ENCODE measurements around the gene SORCS2.

Gene SORCS2

DNA sequence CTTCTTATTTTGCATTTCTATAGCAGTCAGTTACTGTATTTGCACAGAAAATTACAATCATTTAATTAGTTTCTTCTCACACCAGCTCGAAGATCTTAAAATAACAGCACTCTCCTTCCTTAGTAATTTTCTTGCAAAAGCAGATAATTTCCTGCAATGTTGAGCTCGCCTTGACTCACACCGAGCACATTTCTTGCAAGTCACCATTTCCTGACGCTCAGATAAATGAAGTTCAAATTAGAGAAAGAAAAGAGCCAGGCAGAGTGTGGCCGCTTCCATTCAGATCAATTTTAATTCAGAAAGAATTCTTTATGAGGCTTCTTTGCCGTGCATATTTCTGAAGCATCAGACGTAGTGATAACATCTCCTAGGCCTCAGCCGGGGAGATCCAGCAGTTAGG, 10.1 kb downstream of the SORCS2 start:
- Histone ChIP-seq H3K4me3 (ENCODE audit: low read depth, low read length) (no peak overlapping the region), H3K9me3 (ENCODE audit: control insufficient read depth, insufficient read depth, low read depth, low read length) (no peaks in the 10 kb centered on the region), H3K36me3 (ENCODE audit: control insufficient read depth in 2 of 2, insufficient read depth in 1 of 2, low read length in 2 of 2) (no peaks in the 10 kb centered on the region), H3K4me1 (ENCODE audit: control insufficient read depth, insufficient read depth, low read length) (no peaks in the 10 kb centered on the region; the same call in 1 of the 2 replicates), H3K27ac (ENCODE audit: extremely low read depth, low read depth, low read length) (no peak overlapping the region)
- ChIA-PET CTCF (no interaction called here), POLR2A (no interaction called here)
- TF ChIP-seq ZNF548 (tag by site-specific recombination; IDR thresholded peaks at IDR 0.05) (no peak), KLF9 (tag by site-specific recombination; IDR thresholded peaks at IDR 0.05; ENCODE audit: low read depth) (no peak), ZNF621 (tag by site-specific recombination; IDR thresholded peaks at IDR 0.05) (no peak), ZNF747 (tag by site-specific recombination; IDR thresholded peaks at IDR 0.05) (no peak), ZNF585B (tag by site-specific recombination; IDR thresholded peaks at IDR 0.05) (no peak), ZNF610 (tag by site-specific recombination; IDR thresholded peaks at IDR 0.05; ENCODE audit: borderline replicate concordance) (no peak), SALL2 (tag by site-specific recombination; IDR thresholded peaks at IDR 0.05; ENCODE audit: borderline replicate concordance) (no peak), ZBTB21 (tag by site-specific recombination; IDR thresholded peaks at IDR 0.05) (no peak), ZNF544 (tag by site-specific recombination; IDR thresholded peaks at IDR 0.05) (no peak), ZBTB11 (tag by site-specific recombination; conservative IDR thresholded peaks at IDR 0.05; ENCODE audit: low read depth) (no peak), MZF1 (tag by site-specific recombination; IDR thresholded peaks at IDR 0.05; ENCODE audit: borderline replicate concordance) (no peak), ZNF529 (tag by site-specific recombination; IDR thresholded peaks at IDR 0.05; ENCODE audit: insufficient replicate concordance) (no peak), ZBTB1 (tag by site-specific recombination; IDR thresholded peaks at IDR 0.05) (no peak), ZNF580 (tag by site-specific recombination; IDR thresholded peaks at IDR 0.05) (no peak)
- TF ChIP-seq, protein P1, sequence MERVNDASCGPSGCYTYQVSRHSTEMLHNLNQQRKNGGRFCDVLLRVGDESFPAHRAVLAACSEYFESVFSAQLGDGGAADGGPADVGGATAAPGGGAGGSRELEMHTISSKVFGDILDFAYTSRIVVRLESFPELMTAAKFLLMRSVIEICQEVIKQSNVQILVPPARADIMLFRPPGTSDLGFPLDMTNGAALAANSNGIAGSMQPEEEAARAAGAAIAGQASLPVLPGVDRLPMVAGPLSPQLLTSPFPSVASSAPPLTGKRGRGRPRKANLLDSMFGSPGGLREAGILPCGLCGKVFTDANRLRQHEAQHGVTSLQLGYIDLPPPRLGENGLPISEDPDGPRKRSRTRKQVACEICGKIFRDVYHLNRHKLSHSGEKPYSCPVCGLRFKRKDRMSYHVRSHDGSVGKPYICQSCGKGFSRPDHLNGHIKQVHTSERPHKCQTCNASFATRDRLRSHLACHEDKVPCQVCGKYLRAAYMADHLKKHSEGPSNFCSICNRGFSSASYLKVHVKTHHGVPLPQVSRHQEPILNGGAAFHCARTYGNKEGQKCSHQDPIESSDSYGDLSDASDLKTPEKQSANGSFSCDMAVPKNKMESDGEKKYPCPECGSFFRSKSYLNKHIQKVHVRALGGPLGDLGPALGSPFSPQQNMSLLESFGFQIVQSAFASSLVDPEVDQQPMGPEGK (tag by site-specific recombination; IDR thresholded peaks at IDR 0.05) = no peak
- TF ChIP-seq, protein P2, sequence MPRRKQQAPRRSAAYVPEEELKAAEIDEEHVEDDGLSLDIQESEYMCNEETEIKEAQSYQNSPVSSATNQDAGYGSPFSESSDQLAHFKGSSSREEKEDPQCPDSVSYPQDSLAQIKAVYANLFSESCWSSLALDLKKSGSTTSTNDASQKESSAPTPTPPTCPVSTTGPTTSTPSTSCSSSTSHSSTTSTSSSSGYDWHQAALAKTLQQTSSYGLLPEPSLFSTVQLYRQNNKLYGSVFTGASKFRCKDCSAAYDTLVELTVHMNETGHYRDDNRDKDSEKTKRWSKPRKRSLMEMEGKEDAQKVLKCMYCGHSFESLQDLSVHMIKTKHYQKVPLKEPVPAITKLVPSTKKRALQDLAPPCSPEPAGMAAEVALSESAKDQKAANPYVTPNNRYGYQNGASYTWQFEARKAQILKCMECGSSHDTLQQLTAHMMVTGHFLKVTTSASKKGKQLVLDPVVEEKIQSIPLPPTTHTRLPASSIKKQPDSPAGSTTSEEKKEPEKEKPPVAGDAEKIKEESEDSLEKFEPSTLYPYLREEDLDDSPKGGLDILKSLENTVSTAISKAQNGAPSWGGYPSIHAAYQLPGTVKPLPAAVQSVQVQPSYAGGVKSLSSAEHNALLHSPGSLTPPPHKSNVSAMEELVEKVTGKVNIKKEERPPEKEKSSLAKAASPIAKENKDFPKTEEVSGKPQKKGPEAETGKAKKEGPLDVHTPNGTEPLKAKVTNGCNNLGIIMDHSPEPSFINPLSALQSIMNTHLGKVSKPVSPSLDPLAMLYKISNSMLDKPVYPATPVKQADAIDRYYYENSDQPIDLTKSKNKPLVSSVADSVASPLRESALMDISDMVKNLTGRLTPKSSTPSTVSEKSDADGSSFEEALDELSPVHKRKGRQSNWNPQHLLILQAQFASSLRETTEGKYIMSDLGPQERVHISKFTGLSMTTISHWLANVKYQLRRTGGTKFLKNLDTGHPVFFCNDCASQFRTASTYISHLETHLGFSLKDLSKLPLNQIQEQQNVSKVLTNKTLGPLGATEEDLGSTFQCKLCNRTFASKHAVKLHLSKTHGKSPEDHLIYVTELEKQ (tag by site-specific recombination; IDR thresholded peaks at IDR 0.05; ENCODE audit: borderline replicate concordance) = no peak
- TF ChIP-seq, protein P3, sequence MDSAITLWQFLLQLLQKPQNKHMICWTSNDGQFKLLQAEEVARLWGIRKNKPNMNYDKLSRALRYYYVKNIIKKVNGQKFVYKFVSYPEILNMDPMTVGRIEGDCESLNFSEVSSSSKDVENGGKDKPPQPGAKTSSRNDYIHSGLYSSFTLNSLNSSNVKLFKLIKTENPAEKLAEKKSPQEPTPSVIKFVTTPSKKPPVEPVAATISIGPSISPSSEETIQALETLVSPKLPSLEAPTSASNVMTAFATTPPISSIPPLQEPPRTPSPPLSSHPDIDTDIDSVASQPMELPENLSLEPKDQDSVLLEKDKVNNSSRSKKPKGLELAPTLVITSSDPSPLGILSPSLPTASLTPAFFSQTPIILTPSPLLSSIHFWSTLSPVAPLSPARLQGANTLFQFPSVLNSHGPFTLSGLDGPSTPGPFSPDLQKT (IDR thresholded peaks at IDR 0.05; ENCODE audit: borderline replicate concordance, low read depth, low read length) = no peak
- TF ChIP-seq, protein P4, sequence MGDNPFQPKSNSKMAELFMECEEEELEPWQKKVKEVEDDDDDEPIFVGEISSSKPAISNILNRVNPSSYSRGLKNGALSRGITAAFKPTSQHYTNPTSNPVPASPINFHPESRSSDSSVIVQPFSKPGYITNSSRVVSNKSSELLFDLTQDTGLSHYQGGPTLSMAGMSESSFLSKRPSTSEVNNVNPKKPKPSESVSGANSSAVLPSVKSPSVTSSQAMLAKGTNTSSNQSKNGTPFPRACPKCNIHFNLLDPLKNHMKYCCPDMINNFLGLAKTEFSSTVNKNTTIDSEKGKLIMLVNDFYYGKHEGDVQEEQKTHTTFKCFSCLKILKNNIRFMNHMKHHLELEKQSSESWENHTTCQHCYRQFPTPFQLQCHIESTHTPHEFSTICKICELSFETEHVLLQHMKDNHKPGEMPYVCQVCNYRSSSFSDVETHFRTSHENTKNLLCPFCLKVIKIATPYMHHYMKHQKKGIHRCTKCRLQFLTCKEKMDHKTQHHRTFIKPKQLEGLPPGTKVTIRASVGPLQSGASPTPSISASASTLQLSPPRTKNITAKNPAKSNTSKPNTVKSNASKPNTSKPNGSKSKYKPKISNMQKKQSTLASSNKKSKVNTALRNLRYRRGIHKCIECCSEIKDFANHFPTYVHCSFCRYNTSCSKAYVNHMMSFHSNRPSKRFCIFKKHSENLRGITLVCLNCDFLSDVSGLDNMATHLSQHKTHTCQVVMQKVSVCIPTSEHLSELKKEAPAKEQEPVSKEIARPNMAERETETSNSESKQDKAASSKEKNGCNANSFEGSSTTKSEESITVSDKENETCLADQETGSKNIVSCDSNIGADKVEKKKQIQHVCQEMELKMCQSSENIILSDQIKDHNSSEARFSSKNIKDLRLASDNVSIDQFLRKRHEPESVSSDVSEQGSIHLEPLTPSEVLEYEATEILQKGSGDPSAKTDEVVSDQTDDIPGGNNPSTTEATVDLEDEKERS (tag by site-specific recombination; IDR thresholded peaks at IDR 0.05) = no peak
- TF ChIP-seq, protein P5, sequence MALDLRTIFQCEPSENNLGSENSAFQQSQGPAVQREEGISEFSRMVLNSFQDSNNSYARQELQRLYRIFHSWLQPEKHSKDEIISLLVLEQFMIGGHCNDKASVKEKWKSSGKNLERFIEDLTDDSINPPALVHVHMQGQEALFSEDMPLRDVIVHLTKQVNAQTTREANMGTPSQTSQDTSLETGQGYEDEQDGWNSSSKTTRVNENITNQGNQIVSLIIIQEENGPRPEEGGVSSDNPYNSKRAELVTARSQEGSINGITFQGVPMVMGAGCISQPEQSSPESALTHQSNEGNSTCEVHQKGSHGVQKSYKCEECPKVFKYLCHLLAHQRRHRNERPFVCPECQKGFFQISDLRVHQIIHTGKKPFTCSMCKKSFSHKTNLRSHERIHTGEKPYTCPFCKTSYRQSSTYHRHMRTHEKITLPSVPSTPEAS (tag by site-specific recombination; IDR thresholded peaks at IDR 0.05) = no peak

Measured in HEK293 (cell line).